Adrenal gland (tissue), 5 donors: ENCODE results near the gene MYD88.

Experiments
- CTCF ChIP-seq, 6 experiments: fragments of 450-650 bp in 4 of 6; fragments of 200-600 bp in 2 of 6; sonication (generic) in 1 of 6; IDR thresholded peaks; 1 replicate in 5 of 6; 2 replicates in 1 of 6; pipeline versions ENCODE4 v1.5.1 to v1.8.0; 2016 to 2021; ENCODE audit warnings: antibody characterized with exemption in 6 of 6, mild to moderate bottlenecking in 2 of 6, moderate library complexity in 1 of 6
- POLR2A ChIP-seq, 2 donors: fragments of 450-650 bp; IDR thresholded peaks; one replicate each; pipeline ENCODE4 v1.6.1; 2017; ENCODE audit warnings: antibody characterized with exemption in 2 of 2, mild to moderate bottlenecking in 2 of 2, moderate library complexity in 1 of 2
- donor health status: DM: no; HTN: no; CAD: no.

GRCh38 chr3:38136393-38136776, 2.1 kb upstream of the MYD88 start:
- no peak for TF ChIP-seq POLR2A (IDR thresholded peaks at IDR 0.05)
- no peak for TF ChIP-seq CTCF (IDR thresholded peaks at IDR 0.05)
